GM18508 (cell line): ENCODE results near the gene BDH2.

Experiments used
- ATAC-seq: cut with Tn5 transposase; IDR thresholded peaks from one replicate; pipeline ENCODE4 v1.9.1; 2021; ENCODE audit warnings: moderate number of reproducible peaks; ENCODE audit not compliant: insufficient read depth, unreplicated experiment

The BDH2 gene

GRCh38 chr4:103032574-103032973 is 67.1 kb downstream of the BDH2 start:
- ATAC-seq: no peak

GRCh38 chr4:103030791-103031190 is 68.8 kb downstream of the BDH2 start:
- no peak for ATAC-seq

- ATAC-seq: no peak
Observed at GRCh38 chr4:103029300-103029699, 70.3 kb downstream of the BDH2 start.
